ENCODE results near the gene CHD6.

CHD6 gene

DNA sequence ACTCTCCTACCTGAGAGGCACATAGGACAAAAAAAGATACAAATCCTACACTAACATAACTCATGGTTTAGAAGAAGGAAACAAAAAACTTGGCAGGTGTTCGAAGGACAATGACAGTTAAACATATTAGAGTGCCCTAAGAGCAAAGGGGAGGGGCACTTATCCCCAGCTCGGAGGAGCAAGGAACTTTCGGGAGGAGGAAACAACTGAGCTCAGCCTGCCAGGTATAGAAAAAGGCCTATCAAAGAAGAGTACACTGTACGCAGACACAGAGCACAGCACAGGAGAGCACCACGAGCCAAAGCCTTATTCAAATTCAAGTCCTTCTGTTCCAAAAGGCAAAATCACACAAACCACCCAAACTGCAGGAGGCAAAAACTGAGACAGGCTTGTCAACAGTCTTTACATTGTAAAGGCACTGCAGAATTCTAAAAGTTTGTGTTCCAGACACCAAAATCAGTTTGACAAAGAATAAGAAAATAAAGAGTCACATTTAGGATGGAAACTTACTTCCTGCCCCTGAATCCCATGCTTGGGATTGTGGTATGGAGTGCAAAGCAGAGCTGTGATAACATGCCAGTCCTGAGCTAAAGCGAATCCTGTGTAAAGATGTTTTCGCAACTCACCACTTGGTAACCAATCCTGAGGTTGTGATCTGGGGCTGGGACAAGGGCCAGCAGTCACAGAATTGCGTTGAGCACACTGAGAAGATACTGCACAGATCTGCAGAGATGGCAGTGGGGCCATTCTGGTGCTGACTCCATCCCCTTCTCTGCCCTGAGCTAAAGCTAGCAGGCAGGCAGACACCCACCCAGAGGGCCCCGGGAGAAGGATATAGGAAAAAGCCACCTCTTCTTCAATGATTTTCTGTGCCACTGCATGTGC, 108.6 kb downstream of the CHD6 start:
- no peak for DNase-seq (ENCODE audit: low read depth in 2 of 2)

DNA sequence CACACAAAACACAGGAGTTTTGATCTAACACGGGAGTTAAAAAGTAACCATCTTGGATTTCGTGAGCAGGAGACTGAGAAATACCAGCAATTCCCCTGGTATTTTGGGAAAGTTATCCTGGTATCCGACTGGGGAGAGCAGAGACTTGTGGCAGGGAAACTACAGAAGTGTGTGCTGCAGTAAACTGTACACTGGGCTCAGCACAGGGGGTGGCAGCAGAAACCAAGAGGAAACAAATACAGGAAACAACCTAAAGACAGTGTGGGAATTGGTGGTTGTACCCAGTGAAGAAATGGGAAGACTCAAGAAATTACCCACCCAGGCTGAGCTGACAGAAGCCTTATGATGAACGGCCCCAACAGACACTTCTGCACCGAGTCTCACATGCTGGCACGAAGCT, 109.8 kb downstream of the CHD6 start:
- DNase-seq (ENCODE audit: low read depth in 2 of 2): no peak

DNA sequence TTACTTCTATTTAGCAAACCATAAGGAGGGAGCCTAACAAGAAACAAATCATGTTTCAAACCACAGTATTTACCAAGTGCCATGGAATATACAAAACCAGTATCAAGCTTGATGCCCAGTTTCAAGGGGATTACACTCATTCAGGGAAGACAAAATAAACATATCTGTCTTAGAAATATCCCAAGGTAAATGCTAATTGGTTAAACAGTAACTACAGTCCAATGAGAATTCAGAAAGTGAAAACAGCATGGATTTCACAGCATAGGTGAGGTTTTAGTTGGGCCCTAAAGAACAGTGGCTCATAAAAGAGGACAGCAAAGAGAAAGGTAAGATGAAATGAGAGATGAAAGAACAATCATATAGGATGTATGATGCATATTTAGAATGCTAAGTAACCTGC, 110.3 kb downstream of the CHD6 start:
- no peak for DNase-seq (ENCODE audit: low read depth in 2 of 2)

GRCh38 chr20:41507436-41507835, 110.7 kb downstream of the CHD6 start:
- DNase-seq (ENCODE audit: low read depth in 2 of 2): no peak

GRCh38 chr20:41506192-41506915, 111.8 kb downstream of the CHD6 start:
- DNase-seq (ENCODE audit: low read depth in 2 of 2): no peak

DNA sequence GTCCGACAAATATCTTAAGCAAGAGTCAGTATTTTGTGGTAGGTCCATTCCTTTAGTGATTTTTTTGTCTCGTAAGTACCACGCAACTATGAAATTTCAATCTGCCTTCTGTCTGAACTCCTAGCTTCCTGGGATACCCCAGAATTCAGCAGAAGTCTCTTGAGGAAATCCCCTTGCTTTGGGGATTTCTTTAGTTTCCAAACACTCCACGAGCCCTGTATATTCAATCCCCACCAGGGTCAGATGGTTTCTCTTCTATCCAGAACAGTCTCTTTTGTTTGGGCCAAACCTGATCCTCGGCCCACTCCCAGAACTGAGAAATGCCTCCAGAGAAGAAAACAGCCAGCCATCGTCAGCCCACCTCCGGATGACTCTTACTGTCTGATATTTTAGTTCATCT, 113.0 kb downstream of the CHD6 start:
- no peak for DNase-seq (ENCODE audit: low read depth in 2 of 2)

DNA sequence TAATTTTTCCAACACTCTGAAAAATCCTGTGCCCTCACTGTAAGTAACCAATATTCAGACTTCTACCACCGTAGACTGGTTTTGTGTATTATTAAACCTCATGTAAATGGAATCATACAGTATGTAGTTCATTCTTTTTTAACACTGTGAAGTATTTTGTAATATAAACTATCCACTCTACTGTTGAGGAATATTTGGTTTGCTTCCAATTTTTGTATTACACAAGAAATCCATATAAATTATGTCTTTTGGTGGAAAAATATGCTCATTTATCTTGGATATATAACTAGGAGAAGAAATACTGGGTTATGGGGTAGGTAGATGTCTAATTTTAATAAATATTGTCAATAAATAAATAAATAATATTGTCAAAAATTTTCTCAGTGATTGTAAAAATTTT, 116.8 kb downstream of the CHD6 start:
- no peak for DNase-seq (ENCODE audit: low read depth in 2 of 2)

- no peak for DNase-seq (ENCODE audit: low read depth in 2 of 2)
These were observed 118.0 kb downstream of the CHD6 start for GRCh38 chr20:41499961-41500725.

- no peak for DNase-seq (ENCODE audit: low read depth in 2 of 2)
These were observed 119.1 kb downstream of the CHD6 start for GRCh38 chr20:41499064-41499463.

DNA sequence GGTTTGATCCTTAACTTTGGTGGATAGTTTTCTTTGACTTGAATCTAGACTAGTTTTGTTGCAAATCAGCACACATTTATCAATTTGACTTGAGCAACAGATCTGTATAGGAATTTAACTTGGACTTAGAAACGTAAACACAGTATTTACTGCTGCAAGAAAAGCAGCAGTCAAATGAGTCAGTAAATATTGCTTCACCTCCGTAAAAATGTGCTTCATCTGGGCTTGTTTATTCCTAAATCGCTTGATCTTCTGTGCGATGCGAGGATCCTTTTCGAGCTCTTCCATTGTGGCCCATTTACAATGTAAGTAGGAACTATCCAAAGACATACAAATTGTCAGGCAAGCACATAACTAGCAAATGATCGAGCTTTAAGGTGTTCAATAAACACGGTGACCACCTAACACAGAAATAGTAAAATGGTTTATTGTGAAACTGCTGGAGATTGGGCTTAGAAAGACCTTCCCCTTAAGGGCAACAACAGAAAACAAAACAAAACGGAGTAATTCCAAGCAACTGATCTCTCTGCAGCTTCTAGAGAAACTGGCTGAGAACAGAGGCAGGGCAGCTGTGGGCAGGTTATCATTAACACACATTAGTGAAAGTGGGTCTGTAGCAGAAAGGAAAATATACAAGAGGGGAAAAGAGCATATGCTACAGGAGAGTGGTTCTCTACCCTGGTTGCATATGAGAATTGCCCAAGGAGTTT, 120.8 kb downstream of the CHD6 start:
- DNase-seq (ENCODE audit: low read depth in 2 of 2): no peak

DNA sequence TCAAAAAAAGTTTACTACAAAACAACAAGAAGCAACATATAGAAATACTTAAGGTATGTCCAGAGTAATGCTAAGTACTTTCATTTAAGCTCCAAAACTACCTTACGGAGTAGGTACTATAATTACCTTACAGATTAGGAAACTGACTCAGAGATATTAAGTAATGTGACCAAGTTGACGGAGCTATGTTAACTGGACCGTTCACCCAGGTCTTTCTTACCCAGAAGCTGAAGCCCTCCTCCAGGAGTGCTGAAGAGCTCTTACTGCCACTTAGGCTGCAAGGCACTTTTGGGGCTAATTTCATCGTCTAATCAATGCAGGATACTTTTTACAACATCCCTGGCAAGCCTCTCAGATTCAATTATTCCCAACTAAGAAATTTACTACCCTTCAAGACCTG, 123.7 kb downstream of the CHD6 start:
- DNase-seq (ENCODE audit: low read depth in 2 of 2): no peak

DNA sequence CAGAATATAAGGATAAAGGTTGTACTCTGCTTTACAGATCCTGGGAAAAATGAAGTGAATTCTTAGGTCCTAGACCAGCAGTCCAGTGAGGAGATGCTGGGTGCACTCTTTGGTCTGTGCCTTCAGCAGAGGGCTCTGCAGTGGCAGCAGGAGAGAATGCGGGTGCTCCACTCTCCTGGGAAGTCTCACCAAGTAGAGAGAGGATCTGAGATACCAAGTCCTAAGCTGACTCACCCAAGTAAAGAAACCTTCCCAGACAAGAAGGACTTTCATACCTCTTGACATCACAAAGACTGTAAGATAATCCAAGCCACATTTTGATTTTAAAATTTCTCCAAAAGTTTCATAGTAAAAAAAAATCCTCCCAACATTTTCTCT, 134.6 kb downstream of the CHD6 start:
- DNase-seq (ENCODE audit: low read depth in 2 of 2): no peak

- no peak for DNase-seq (ENCODE audit: low read depth in 2 of 2)
These were observed 135.3 kb downstream of the CHD6 start for GRCh38 chr20:41482647-41483552.

GRCh38 chr20:41480054-41480770, 138.0 kb downstream of the CHD6 start:
- no peak for DNase-seq (ENCODE audit: low read depth in 2 of 2)

DNA sequence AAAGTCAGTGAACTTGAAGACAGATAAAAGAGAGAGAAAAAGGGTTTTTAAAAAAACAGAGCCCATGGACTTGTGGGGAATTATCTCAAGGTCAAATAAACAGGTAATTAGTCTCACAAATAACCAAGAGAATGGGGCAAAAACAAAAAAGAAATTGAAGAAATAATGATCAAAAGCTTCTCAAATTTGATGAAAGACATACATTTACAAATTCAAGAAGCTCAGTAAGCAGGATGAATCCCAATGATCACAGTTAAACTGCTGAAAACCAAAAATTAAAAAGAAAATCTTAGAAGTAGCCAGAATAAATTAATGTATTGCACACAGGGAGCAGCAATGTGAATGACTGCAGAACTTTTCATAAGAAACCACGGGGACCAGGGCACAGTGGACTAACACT, 139.1 kb downstream of the CHD6 start:
- DNase-seq (ENCODE audit: low read depth in 2 of 2): no peak

GRCh38 chr20:41478026-41478425, 140.2 kb downstream of the CHD6 start:
- no peak for DNase-seq (ENCODE audit: low read depth in 2 of 2)

DNA sequence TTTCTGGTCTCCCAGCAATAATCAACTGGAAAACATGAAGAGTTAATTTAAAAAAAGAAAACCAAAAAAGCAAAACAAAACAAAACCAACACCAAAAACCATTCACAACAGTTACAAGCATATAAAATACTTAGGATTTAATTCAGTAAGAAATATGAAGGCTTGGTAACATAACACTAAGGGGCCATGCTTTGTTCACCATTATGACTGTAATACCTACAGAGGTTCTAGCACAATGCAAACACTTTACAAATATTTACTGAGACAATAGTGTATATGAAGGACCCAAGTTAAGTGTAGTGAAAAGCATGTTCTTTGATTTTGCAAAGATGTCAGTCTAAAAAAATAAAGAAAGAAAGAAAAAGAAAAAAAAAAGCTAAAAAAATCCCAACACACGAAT, 141.7 kb downstream of the CHD6 start:
- DNase-seq (ENCODE audit: low read depth in 2 of 2): no peak

GRCh38 chr20:41476013-41476441, 142.2 kb downstream of the CHD6 start:
- DNase-seq (ENCODE audit: low read depth in 2 of 2): no peak

- DNase-seq (ENCODE audit: low read depth in 2 of 2): no peak
These were observed 142.7 kb downstream of the CHD6 start for GRCh38 chr20:41475503-41475902.
